Activated gamma-delta T cell treated with Interleukin-2 at 50 U/mL for 16 hours (primary cell): ENCODE measurements around the gene GPATCH8.

Source experiments
- DNase-seq: peaks from one replicate; pipeline ENCODE4 v3.0.0-alpha.2; 2020

The GPATCH8 gene

GRCh38 chr17:44448412-44448811 lies 54.8 kb downstream of the GPATCH8 start:
- DNase-seq, result no peak

- DNase-seq, result no peak
Observed at GRCh38 chr17:44444735-44445105, 58.5 kb downstream of the GPATCH8 start.

GRCh38 chr17:44442806-44443205 lies 60.4 kb downstream of the GPATCH8 start:
- DNase-seq, result no peak

- DNase-seq, result no peak
Observed at GRCh38 chr17:44439168-44439567, 64.0 kb downstream of the GPATCH8 start.

GRCh38 chr17:44438636-44439035 lies 64.6 kb downstream of the GPATCH8 start:
- peak; percentile 4 for DNase-seq

- no peak for DNase-seq
Observed at GRCh38 chr17:44436336-44436735, 66.9 kb downstream of the GPATCH8 start.

GRCh38 chr17:44432254-44433157 lies 70.7 kb downstream of the GPATCH8 start:
- no peak for DNase-seq

GRCh38 chr17:44424828-44425461 lies 78.3 kb downstream of the GPATCH8 start:
- DNase-seq, result no peak

GRCh38 chr17:44417553-44417952 lies 85.7 kb downstream of the GPATCH8 start:
- no peak for DNase-seq

GRCh38 chr17:44416558-44417289 lies 86.5 kb downstream of the GPATCH8 start:
- no peak for DNase-seq

- DNase-seq, result no peak
Observed at GRCh38 chr17:44414394-44415155, 88.6 kb downstream of the GPATCH8 start.

GRCh38 chr17:44409309-44410028 lies 93.7 kb downstream of the GPATCH8 start:
- DNase-seq, result no peak

- DNase-seq, result no peak
Observed at GRCh38 chr17:44408786-44409185, 94.4 kb downstream of the GPATCH8 start.

- no peak for DNase-seq
Observed at GRCh38 chr17:44402564-44403172, 100.5 kb downstream of the GPATCH8 start.

- DNase-seq, result no peak
Observed at GRCh38 chr17:44400226-44400847, 102.9 kb downstream of the GPATCH8 start.

- DNase-seq, result no peak
Observed at GRCh38 chr17:44398692-44399691, 104.2 kb downstream of the GPATCH8 start.

- DNase-seq, result no peak
Observed at GRCh38 chr17:44397479-44398440, 105.4 kb downstream of the GPATCH8 start.

- no peak for DNase-seq
Observed at GRCh38 chr17:44396946-44397345, 106.3 kb downstream of the GPATCH8 start.

- no peak for DNase-seq
Observed at GRCh38 chr17:44394833-44395232, 108.4 kb downstream of the GPATCH8 start.
